Kidney (tissue), 14 donors: ENCODE data around the gene SAMD14. TPM values are rescaled to one million over a fixed set of nuclear protein-coding genes. Genes with fewer than 3 reads are reported as not detected.

Source experiments
- DNase-seq, 5 donors: peaks; one replicate each; pipeline ENCODE4 v3.0.0-alpha.2; 2013 to 2020
- FAIRE-seq: peaks from 2 replicates; lab custom pipeline; 2012; peaks lifted over from hg19 to GRCh38; lab: Jason Lieb, UNC
- H3K27ac ChIP-seq, 2 donors: one replicate each; pipeline ENCODE4 v1.7.0; 2013; ENCODE audit warnings: low read depth in 2 of 2, low read length in 2 of 2, inconsistent platforms in 1 of 2
- H3K27me3 ChIP-seq: one replicate; pipeline ENCODE4 v1.7.1; 2013; ENCODE audit warnings: low read length, inconsistent platforms; ENCODE audit not compliant: control insufficient read depth, insufficient read depth
- H3K36me3 ChIP-seq, 3 donors: one replicate each; pipeline versions ENCODE4 v1.7.0 to v1.7.1; 2013; ENCODE audit warnings: low read length in 3 of 3, control low read depth in 1 of 3, inconsistent platforms in 1 of 3; ENCODE audit not compliant: insufficient read depth in 3 of 3, control insufficient read depth in 2 of 3
- H3K4me1 ChIP-seq, 3 donors: one replicate each; pipeline versions ENCODE4 v1.7.0 to v1.7.1; 2013; ENCODE audit warnings: low read length in 3 of 3, inconsistent platforms in 1 of 3, low read depth in 1 of 3; ENCODE audit not compliant: control insufficient read depth in 2 of 3, insufficient read depth in 2 of 3
- H3K4me3 ChIP-seq, 3 donors: one replicate each; pipeline versions ENCODE4 v1.7.0 to v1.8.1; 2013; ENCODE audit warnings: low read length in 3 of 3, control low read depth in 1 of 3, inconsistent platforms in 1 of 3
- H3K9ac ChIP-seq, 3 donors: one replicate each; pipeline versions ENCODE4 v1.7.0 to v1.7.1; 2013; ENCODE audit warnings: low read length in 3 of 3, control low read depth in 1 of 3, inconsistent platforms in 1 of 3
- H3K9me3 ChIP-seq, 3 donors: one replicate each; pipeline versions ENCODE4 v1.7.0 to v1.7.1; 2013; ENCODE audit warnings: low read length in 3 of 3, control low read depth in 1 of 3, inconsistent platforms in 1 of 3; ENCODE audit not compliant: control insufficient read depth in 2 of 3, insufficient read depth in 1 of 3
- intact Hi-C: fragments of 100-400 bp; cut with DNase I; formaldehyde crosslinking; loops from one replicate; pipeline ENCODE4 v1.11.1; 2022
- polyA plus RNA-seq: library from polyadenylated mRNA; stranded (reverse); fragments of 350-450 nt; fragmentation: Illumina TruSeq; extraction: RNeasy Lipid Tissue Mini Kit (QIAGEN cat#74804); gene quantifications from one replicate; pipeline ENCODE4 v1.2.3, GENCODE V29; 2014; ENCODE audit warnings: low read depth, low replicate concordance; ENCODE audit not compliant: insufficient read depth
- total RNA-seq: library from RNA; stranded (reverse); fragmentation: NEBNext Ultra II Directional; extraction: Animal tissue kit (Norgen Biotek cat#: 25700); gene quantifications from one replicate; pipeline ENCODE4 v1.2.1, GENCODE V29; 2021
- TF ChIP-seq, protein P1 (sequence below): IDR thresholded peaks from 3 replicates; pipeline ENCODE4 v1.5.1; 2012; ENCODE audit warnings: mild to moderate bottlenecking, moderate library complexity, borderline replicate concordance; ENCODE audit not compliant: insufficient read depth; ENCODE audit errors: extremely low read depth
- donor health status: control.
- donor health status: control.
- donor health status: control.
- donor health status: control.
- donor health status: control.
- donor health status: DM: yes; HTN: yes; CAD: no.
- donor health status: Normal renal cell carcinoma (clear cell type).

Gene SAMD14
- total and polyA plus RNA-seq, 2 donors from 2014 or later = 3.7 to 5.0 TPM

DNA sequence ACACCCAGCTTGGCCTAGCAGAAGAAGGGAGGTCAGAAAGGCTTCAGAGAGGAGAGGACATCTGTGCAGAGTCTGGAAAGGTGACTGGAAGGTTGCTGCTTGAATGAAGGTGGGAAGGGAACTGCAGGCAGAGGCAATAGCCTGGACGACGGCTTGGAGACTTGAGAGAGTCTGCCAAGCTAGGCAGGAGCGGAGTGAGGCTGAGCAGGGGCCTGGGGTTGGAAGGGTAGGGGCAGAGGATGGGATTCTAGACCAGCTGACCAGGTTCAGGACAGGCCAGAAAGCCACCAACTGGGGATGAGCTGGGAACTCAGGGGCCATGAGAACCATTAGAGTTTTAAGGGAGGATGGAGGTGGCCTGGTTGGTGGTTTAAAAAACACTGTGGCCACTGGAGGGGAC lies 35.5 kb upstream of the SAMD14 start:
- no peak for FAIRE-seq
- H3K4me3 ChIP-seq = no peak overlapping the region
- TF ChIP-seq, protein P1, sequence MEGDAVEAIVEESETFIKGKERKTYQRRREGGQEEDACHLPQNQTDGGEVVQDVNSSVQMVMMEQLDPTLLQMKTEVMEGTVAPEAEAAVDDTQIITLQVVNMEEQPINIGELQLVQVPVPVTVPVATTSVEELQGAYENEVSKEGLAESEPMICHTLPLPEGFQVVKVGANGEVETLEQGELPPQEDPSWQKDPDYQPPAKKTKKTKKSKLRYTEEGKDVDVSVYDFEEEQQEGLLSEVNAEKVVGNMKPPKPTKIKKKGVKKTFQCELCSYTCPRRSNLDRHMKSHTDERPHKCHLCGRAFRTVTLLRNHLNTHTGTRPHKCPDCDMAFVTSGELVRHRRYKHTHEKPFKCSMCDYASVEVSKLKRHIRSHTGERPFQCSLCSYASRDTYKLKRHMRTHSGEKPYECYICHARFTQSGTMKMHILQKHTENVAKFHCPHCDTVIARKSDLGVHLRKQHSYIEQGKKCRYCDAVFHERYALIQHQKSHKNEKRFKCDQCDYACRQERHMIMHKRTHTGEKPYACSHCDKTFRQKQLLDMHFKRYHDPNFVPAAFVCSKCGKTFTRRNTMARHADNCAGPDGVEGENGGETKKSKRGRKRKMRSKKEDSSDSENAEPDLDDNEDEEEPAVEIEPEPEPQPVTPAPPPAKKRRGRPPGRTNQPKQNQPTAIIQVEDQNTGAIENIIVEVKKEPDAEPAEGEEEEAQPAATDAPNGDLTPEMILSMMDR = no peak
- H3K27ac ChIP-seq = no peak overlapping the region
- no peaks in the 10 kb centered on the region for H3K9me3 ChIP-seq
- H3K36me3 ChIP-seq = no peaks in the 10 kb centered on the region
- no peak overlapping the region for H3K9ac ChIP-seq
- H3K4me1 ChIP-seq = peaks cover 0 to 9% (median 6%) of the 10 kb centered on the region in 3 donors
- DNase-seq = peak in 1 of 5 donors; percentile 55
- intact Hi-C loops = no loop called here
- no peaks in the 10 kb centered on the region for H3K27me3 ChIP-seq

DNA sequence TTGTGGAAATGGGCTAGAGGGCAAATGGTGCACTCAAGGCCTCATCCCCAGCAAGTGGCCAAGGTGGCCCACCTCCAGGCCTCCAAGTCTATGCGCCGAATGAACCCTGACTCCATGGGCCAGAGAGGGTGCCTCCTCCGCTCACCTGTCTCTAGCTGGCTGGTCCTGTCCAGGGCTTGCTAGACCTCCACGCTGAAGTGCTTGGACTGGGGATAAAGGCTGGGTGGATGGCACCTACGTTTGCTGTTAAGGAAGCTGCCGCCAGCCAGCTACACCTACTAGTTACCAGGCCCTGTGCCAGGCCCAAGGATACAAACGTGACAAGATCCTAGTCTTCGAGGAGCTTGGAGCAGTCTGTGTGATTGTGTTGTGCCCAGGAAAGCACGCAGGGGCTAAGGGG lies 35.1 kb upstream of the SAMD14 start:
- peaks cover 0 to 9% (median 6%) of the 10 kb centered on the region in 3 donors for H3K4me1 ChIP-seq
- DNase-seq = no peak
- H3K9me3 ChIP-seq = no peaks in the 10 kb centered on the region
- H3K9ac ChIP-seq = no peak overlapping the region
- H3K27me3 ChIP-seq = no peaks in the 10 kb centered on the region
- no peak overlapping the region for H3K4me3 ChIP-seq
- H3K27ac ChIP-seq = no peak overlapping the region
- no peaks in the 10 kb centered on the region for H3K36me3 ChIP-seq
- intact Hi-C loops = no loop called here
- TF ChIP-seq, protein P1 = no peak
- no peak for FAIRE-seq

DNA sequence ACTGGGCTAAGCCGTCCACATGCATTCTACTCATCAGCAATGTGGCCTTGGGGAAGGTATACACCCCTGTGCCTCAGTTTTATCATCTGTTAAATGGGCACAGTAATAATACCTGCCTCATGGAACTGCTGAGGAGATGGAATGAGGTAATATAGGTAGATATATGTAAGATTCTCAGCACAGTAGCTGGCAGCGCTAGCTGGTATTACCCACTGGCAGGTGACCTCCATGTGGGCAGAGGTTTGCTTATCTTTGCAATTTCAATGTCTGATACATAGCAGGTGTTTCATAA lies 34.7 kb upstream of the SAMD14 start:
- intact Hi-C loops = no loop called here
- DNase-seq (no peak), FAIRE-seq (no peak)
- Histone ChIP-seq H3K9ac (no peak overlapping the region), H3K4me3 (no peak overlapping the region), H3K27me3 (no peaks in the 10 kb centered on the region), H3K9me3 (no peaks in the 10 kb centered on the region), H3K4me1 (peaks cover 0 to 9% (median 6%) of the 10 kb centered on the region in 3 donors), H3K27ac (no peak overlapping the region), H3K36me3 (no peaks in the 10 kb centered on the region)
- TF ChIP-seq, protein P1 = no peak

DNA sequence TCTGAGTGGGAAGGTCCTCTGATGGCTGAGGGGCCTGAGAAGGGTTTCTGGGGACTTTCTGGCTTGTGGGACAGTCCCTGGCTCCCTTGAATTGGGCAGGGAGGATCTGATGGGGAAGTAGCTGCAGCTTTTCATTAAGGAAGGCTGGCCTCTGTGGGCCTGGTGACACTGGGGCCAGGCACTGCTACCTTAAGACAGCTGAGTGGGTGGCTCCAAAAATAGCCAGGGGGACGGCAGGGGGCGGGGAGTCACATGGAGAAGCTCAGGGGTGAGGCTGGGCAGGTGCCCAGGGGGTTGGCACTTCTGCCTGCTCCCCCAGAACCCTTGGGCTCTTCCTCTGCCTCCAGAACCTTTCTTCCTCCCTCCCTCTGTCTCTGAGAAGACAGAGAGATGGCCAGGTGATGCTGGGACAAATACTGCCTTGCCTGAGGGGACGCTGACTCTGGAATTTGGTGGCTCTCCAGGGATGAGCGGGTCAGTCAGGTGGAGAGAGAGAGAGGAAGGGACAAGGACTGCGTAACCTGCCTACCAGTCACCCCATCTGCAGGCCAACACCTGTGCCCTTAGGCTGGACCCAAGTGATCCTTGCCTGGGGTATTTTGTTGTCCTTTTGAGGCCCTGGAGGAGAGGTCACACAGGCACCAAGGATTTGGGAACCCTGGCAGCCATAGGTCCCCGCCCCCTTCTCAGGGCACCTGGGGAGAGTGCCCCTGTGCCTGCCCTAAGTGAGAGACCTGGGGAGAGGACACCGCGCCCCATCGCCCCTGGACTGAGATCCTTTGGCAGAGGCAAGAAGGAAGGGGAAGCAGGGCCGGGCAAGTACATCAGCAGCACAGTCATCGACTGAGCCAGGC lies 34.1 kb upstream of the SAMD14 start:
- DNase-seq (peak in 1 of 5 donors; percentile 68), FAIRE-seq (no peak)
- TF ChIP-seq, protein P1 = no peak
- intact Hi-C loops = no loop called here
- Histone ChIP-seq H3K27ac (no peak overlapping the region), H3K4me3 (no peak overlapping the region), H3K4me1 (peaks cover 0 to 9% (median 6%) of the 10 kb centered on the region in 3 donors), H3K9me3 (no peaks in the 10 kb centered on the region), H3K36me3 (no peaks in the 10 kb centered on the region), H3K9ac (no peak overlapping the region), H3K27me3 (no peaks in the 10 kb centered on the region)
